HuH-7.5 (cell line): ENCODE data around the gene NXPE2.
"Not testable (repeated sequence)": the region's sequence is repeated elsewhere in the genome, so short reads cannot be mapped to it uniquely, and the experiment has no call there.

Experiments
- DNase-seq: peaks from one replicate; pipeline ENCODE4 v3.0.0; 2011; ENCODE audit warnings: low spot score

NXPE2 gene

GRCh38 chr11:114678125-114679036 lies at the start of gene NXPE2:
TSS of gene NXPE2 (plus strand) at chr11:114678527. CDS start at chr11:114678576, 49 bp downstream.
- no peak for DNase-seq

GRCh38 chr11:114631445-114631965 lies 46.8 kb upstream of the NXPE2 start:
- not testable (repeated sequence) for DNase-seq

GRCh38 chr11:114639440-114639839 lies 38.9 kb upstream of the NXPE2 start:
- DNase-seq = not testable (repeated sequence)

- no peak for DNase-seq
These were observed 27.7 kb upstream of the NXPE2 start for GRCh38 chr11:114650661-114651060.

- no peak for DNase-seq
These were observed 27.1 kb upstream of the NXPE2 start for GRCh38 chr11:114651145-114651718.

- no peak for DNase-seq
These were observed 25.2 kb upstream of the NXPE2 start for GRCh38 chr11:114653148-114653547.

GRCh38 chr11:114664641-114665040 lies 13.7 kb upstream of the NXPE2 start:
- DNase-seq = no peak

GRCh38 chr11:114666760-114667159 lies 11.6 kb upstream of the NXPE2 start:
- no peak for DNase-seq

- DNase-seq = no peak
These were observed 10.2 kb upstream of the NXPE2 start for GRCh38 chr11:114668109-114668508.

GRCh38 chr11:114673661-114674060 lies 4.7 kb upstream of the NXPE2 start:
- no peak for DNase-seq

GRCh38 chr11:114679505-114679904 lies 1.2 kb downstream of the NXPE2 start:
- DNase-seq = no peak

GRCh38 chr11:114683007-114683406 lies 4.7 kb downstream of the NXPE2 start:
- DNase-seq = no peak

GRCh38 chr11:114684636-114685035 lies 6.3 kb downstream of the NXPE2 start:
- no peak for DNase-seq

GRCh38 chr11:114685097-114685496 lies 6.8 kb downstream of the NXPE2 start:
- no peak for DNase-seq

- DNase-seq = no peak
These were observed 27.1 kb downstream of the NXPE2 start for GRCh38 chr11:114705280-114706024.

- DNase-seq = no peak
These were observed 31.6 kb downstream of the NXPE2 start for GRCh38 chr11:114709960-114710359.

GRCh38 chr11:114713756-114714155 lies 35.4 kb downstream of the NXPE2 start:
- no peak for DNase-seq

GRCh38 chr11:114719562-114719961 lies 41.2 kb downstream of the NXPE2 start:
- no peak for DNase-seq

GRCh38 chr11:114724916-114725524 lies 46.7 kb downstream of the NXPE2 start:
- no peak for DNase-seq

GRCh38 chr11:114725623-114726022 lies 47.3 kb downstream of the NXPE2 start:
- DNase-seq = no peak

GRCh38 chr11:114736806-114737205 lies 58.5 kb downstream of the NXPE2 start:
- DNase-seq = no peak

GRCh38 chr11:114738954-114739353 lies 60.6 kb downstream of the NXPE2 start:
- no peak for DNase-seq
